ENCODE data around the gene ZNF77. TPM values are rescaled to one million over a fixed set of nuclear protein-coding genes. Genes with fewer than 3 reads are reported as not detected.

Gene ZNF77
- total RNA-seq, 1 experiment from 2014 or later: 5.9 TPM

DNA sequence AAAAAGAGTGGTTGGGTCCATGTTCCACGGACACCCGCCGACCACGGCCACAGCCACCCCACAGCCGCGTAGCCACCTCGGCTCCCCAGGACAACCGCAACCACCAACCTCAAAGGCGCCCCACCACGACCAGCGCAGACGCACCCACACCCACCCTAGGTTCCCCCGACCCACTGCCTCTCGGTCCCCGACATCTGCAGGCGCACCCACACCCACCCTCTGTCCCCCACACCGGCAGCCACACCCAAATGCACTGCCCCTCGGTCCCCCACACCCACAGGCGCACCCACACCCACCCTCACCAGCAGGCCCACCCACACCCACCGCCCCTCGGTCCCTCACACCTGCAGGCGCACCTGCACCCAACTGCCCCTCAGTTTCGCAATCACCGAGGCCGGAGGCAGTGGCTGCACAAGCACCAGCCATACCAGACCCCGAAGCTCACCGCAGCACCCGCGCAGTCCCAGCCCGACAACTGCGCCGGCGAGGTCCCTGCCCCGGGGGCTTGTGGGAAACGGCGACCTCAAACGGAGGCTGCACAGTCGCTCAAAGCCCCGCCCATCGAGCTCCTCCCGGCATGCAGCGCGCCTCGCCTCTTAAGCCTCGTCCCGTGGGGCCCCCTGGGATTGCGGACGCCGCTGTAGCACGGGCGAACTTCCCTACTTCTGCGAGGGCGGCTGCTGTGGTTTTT lies 18.3 kb downstream of the ZNF77 start:
- no peak overlapping the region for H3K9ac ChIP-seq (ENCODE audit: low read length)
- H3K4me1 ChIP-seq (ENCODE audit: control insufficient read depth in 1 of 2, insufficient read depth in 2 of 2, low read length in 2 of 2): no peaks in the 10 kb centered on the region
- ATAC-seq (no peak), DNase-seq (ENCODE audit: low read depth, low spot score) (no peak)
- H3K27me3 ChIP-seq (ENCODE audit: insufficient read depth, low read length): no peaks in the 10 kb centered on the region
- peaks cover 0 to 4% of the 10 kb centered on the region in 2 experiments; a peak in 1 of 4 replicates for H3K9me3 ChIP-seq (ENCODE audit: control insufficient read depth in 1 of 2, insufficient read depth in 1 of 2, low read depth in 1 of 2, low read length in 2 of 2)
- no peaks in the 10 kb centered on the region for H3K79me2 ChIP-seq (ENCODE audit: insufficient read depth, low read length)
- H3K4me2 ChIP-seq (ENCODE audit: low read length): no peak overlapping the region
- no TSS peak for BruUV-seq (replicated peaks)
- 0 out of 4 replicates have a peak, but pooled peaks cover 0 to 4% of the 10 kb centered on the region in 2 experiments for H3K36me3 ChIP-seq (ENCODE audit: control insufficient read depth in 1 of 2, insufficient read depth in 2 of 2, low read length in 2 of 2)
- no peak overlapping the region for H2AFZ ChIP-seq (ENCODE audit: low read depth, low read length, poor library complexity, severe bottlenecking)
- H4K20me1 ChIP-seq (ENCODE audit: insufficient read depth): no peaks in the 10 kb centered on the region
- TF ChIP-seq, protein P1, sequence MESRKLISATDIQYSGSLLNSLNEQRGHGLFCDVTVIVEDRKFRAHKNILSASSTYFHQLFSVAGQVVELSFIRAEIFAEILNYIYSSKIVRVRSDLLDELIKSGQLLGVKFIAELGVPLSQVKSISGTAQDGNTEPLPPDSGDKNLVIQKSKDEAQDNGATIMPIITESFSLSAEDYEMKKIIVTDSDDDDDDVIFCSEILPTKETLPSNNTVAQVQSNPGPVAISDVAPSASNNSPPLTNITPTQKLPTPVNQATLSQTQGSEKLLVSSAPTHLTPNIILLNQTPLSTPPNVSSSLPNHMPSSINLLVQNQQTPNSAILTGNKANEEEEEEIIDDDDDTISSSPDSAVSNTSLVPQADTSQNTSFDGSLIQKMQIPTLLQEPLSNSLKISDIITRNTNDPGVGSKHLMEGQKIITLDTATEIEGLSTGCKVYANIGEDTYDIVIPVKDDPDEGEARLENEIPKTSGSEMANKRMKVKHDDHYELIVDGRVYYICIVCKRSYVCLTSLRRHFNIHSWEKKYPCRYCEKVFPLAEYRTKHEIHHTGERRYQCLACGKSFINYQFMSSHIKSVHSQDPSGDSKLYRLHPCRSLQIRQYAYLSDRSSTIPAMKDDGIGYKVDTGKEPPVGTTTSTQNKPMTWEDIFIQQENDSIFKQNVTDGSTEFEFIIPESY (IDR thresholded peaks at IDR 0.05; ENCODE audit: extremely low read depth, insufficient replicate concordance, low read length): no peak
- no peak for TF ChIP-seq TCF7L2 (IDR thresholded peaks at IDR 0.05; ENCODE audit: borderline replicate concordance, extremely low read depth, insufficient read depth, insufficient read length)
- no peak for TF ChIP-seq ZFX (IDR thresholded peaks at IDR 0.05)
- TF ChIP-seq CEBPB (IDR thresholded peaks at IDR 0.05; ENCODE audit: low read depth): no peak
- TF ChIP-seq, protein P2, sequence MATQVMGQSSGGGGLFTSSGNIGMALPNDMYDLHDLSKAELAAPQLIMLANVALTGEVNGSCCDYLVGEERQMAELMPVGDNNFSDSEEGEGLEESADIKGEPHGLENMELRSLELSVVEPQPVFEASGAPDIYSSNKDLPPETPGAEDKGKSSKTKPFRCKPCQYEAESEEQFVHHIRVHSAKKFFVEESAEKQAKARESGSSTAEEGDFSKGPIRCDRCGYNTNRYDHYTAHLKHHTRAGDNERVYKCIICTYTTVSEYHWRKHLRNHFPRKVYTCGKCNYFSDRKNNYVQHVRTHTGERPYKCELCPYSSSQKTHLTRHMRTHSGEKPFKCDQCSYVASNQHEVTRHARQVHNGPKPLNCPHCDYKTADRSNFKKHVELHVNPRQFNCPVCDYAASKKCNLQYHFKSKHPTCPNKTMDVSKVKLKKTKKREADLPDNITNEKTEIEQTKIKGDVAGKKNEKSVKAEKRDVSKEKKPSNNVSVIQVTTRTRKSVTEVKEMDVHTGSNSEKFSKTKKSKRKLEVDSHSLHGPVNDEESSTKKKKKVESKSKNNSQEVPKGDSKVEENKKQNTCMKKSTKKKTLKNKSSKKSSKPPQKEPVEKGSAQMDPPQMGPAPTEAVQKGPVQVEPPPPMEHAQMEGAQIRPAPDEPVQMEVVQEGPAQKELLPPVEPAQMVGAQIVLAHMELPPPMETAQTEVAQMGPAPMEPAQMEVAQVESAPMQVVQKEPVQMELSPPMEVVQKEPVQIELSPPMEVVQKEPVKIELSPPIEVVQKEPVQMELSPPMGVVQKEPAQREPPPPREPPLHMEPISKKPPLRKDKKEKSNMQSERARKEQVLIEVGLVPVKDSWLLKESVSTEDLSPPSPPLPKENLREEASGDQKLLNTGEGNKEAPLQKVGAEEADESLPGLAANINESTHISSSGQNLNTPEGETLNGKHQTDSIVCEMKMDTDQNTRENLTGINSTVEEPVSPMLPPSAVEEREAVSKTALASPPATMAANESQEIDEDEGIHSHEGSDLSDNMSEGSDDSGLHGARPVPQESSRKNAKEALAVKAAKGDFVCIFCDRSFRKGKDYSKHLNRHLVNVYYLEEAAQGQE (IDR thresholded peaks at IDR 0.05; ENCODE audit: low read depth): no peak
- TF ChIP-seq, protein P3, sequence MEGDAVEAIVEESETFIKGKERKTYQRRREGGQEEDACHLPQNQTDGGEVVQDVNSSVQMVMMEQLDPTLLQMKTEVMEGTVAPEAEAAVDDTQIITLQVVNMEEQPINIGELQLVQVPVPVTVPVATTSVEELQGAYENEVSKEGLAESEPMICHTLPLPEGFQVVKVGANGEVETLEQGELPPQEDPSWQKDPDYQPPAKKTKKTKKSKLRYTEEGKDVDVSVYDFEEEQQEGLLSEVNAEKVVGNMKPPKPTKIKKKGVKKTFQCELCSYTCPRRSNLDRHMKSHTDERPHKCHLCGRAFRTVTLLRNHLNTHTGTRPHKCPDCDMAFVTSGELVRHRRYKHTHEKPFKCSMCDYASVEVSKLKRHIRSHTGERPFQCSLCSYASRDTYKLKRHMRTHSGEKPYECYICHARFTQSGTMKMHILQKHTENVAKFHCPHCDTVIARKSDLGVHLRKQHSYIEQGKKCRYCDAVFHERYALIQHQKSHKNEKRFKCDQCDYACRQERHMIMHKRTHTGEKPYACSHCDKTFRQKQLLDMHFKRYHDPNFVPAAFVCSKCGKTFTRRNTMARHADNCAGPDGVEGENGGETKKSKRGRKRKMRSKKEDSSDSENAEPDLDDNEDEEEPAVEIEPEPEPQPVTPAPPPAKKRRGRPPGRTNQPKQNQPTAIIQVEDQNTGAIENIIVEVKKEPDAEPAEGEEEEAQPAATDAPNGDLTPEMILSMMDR (IDR thresholded peaks at IDR 0.05 in 2 of 3, conservative IDR thresholded peaks at IDR 0.05 in 1 of 3; ENCODE audit: borderline replicate concordance in 1 of 3, insufficient read depth in 1 of 3, low read depth in 2 of 3, low read length in 2 of 3): no peak
- TF ChIP-seq YY1 (IDR thresholded peaks at IDR 0.05; ENCODE audit: extremely low read depth, insufficient replicate concordance, low read depth, low read length): no peak
- TF ChIP-seq SIN3A (IDR thresholded peaks at IDR 0.05; ENCODE audit: low read depth): no peak
- TF ChIP-seq ZNF274 (IDR thresholded peaks at IDR 0.05; ENCODE audit: low read depth, low read length): no peak
- TF ChIP-seq EZH2 (IDR thresholded peaks at IDR 0.05): no peak
- TF ChIP-seq ELF1 (IDR thresholded peaks at IDR 0.05; ENCODE audit: borderline replicate concordance, low read depth): no peak
- no peak for TF ChIP-seq SP1 (IDR thresholded peaks at IDR 0.05; ENCODE audit: low read depth)
- TF ChIP-seq, protein P4, sequence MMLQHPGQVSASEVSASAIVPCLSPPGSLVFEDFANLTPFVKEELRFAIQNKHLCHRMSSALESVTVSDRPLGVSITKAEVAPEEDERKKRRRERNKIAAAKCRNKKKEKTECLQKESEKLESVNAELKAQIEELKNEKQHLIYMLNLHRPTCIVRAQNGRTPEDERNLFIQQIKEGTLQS (IDR thresholded peaks at IDR 0.05): no peak
- no peak overlapping the region for H3K4me3 ChIP-seq (replicated peaks in 1 of 2; ENCODE audit: low read depth in 1 of 2, low read length in 2 of 2)
- ChIA-PET CTCF (no interaction called here), RAD21 (ENCODE audit: low non-redundant PET in 1 of 2, low total read pairs in 2 of 2, uncharacterized antibody in 2 of 2, unreplicated experiment in 2 of 2) (no interaction called here), POLR2A (no interaction called here)
- intact Hi-C loops (cut with micrococcal nuclease): no loop called here
- H3K9me2 ChIP-seq (ENCODE audit: insufficient read depth): no peaks in the 10 kb centered on the region
- no peak overlapping the region for H3K27ac ChIP-seq (ENCODE audit: low read depth, low read length)

Data from HCT116 (cell line).